ENCODE measurements around the gene TUBB.

The TUBB gene

DNA sequence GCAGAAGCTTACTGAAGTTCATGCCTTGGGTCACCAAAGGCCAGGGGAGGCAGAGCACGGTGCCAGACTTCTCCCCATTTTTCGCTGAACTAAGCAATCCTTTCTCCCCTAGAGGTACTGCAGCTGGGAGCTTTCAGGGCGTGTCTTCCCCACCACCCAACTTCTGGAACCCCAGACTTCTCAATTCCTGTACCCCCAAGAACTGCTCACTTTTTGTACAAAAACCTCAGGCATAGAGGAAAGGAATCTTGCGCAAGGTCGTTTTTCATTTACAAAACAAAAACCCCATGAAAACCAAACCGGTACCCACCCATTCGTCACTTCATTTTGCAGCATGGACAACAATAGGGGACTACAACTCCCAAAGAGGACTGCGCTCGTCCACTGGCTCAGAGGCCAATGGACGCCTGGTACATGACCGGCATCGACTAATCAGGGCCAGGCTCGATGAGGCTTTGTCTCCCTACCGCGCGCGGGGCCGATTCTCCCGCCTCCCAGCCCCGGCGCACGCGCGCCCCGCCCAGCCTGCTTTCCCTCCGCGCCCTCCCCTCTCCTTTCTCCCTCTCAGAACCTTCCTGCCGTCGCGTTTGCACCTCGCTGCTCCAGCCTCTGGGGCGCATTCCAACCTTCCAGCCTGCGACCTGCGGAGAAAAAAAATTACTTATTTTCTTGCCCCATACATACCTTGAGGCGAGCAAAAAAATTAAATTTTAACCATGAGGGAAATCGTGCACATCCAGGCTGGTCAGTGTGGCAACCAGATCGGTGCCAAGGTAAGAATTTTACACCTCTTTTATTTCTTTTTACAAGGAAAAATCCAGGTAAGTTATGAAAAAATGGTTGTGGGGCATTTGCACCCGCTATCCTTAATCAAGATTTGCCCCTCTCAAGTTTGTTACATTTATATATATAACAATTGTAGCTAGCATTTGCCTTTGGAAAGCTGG lies at the start of gene TUBB:
TUBB (plus strand) TSS at position 562 of the 947 bp plus-strand sequence; CDS start at position 717, 155 bp downstream.
- peak; percentile 91 for DNase-seq (ENCODE audit: low spot score)

DNA sequence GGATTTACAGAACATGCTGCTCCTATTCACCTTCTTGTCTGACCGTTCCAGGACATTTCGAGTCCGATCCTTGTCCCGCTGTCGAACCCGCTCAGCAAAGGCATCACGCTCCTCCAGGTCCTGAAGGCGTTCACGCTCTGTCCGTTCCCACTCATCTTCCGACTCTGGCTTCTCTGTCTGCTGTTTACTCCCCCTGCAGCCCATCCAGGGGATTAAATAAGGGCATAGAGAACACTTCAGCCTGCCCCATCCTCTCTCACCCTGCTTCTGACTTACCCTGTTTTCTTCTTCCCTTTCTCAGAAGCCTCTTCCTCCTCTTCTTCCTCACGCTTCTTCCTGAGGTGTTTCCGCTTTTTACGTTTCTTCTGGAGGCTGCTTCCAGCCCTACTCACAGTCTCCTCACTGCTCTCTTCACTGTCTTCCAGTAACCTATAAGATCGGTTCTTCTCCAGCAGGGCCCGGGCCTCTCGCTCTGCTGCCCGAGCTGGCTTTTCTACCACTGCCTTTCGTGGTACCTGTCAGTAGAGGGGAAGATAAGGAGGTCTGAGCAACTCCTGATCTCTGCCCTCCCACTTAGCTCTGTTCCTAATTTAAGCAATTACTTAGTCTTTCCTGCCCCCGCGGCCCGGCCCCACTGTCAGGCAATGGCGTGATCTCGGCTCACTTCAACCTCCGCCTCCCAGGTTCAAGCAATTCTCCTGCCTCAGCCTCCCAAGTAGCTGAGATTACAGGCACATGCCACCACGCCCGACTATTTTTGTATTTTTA lies 49.2 kb upstream of the TUBB start:
- DNase-seq (ENCODE audit: low spot score) = no peak

DNA sequence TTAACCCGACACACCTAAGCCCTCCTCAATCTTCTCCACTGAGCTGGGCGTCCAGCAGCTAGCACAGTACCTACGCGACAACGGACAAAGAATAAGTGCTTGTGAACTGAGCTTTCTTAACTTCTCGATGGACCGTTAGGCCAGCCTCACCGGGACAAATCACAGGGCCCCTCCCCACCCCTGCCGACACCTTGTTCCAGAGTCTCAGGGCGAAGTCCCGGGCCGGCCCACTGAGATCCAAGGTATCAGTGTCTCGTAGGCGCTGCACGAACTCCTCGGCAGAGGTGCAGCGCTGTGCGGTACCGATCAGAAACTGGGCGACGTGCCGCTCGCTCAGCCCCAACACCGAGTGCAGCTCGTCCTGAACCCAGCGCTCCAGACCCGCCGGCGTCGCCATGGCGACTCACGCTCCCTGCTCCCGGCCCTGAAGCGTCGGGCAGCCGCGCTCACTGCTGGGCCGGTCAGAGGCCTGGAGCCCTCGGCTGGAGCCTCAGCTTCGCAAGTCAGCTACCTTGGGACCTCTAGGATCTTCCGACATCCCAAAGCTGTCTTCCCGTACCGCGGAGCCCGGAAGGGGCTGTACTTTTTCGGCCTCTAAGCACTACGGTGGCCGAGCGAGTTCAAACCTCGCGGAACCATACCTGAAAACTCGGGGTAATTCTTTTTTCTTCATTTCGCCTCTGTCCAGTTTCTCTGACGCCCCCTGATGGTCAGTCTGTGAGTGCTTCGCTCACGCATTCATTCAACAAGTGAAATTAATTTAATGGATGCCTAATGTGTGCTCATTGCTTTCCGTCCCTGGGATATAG lies 47.5 kb upstream of the TUBB start, which contains the start of gene DHX16:
DHX16 (minus strand) TSS at position 562 of the 809 bp plus-strand sequence; CDS start at position 397, 165 bp downstream.
- peak; percentile 94 for DNase-seq (ENCODE audit: low spot score)

DNA sequence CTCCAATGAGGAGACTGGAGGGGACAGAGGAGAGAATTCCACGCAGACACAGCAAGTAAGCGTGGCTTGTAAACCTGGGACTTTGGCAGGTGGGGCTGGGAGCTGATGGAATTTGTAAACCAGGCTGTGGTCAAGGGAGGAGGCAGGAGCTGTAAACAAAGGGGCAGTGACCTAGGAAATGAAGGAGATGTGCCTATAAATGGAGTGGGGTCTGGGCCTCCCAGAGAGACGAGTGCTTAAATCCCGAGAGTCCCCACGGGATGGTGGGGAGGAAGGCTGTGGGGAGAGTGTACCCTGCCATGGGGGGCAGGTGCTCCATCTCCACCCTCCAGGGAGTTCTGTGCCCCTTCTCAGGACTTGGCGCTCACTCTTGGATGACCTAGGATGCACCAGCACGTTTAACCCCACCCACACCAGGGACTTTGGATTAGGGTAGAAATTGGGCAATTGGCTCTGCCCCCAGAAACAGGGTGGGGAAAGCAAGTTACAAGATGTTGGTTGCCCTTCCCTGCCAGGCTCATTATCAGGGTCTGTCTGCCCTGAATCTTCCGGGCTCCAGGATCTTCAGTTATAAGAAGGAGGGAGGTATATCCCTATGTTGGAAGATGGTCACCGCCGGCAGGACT lies 43.4 kb upstream of the TUBB start:
- no peak for DNase-seq (ENCODE audit: low spot score)

DNA sequence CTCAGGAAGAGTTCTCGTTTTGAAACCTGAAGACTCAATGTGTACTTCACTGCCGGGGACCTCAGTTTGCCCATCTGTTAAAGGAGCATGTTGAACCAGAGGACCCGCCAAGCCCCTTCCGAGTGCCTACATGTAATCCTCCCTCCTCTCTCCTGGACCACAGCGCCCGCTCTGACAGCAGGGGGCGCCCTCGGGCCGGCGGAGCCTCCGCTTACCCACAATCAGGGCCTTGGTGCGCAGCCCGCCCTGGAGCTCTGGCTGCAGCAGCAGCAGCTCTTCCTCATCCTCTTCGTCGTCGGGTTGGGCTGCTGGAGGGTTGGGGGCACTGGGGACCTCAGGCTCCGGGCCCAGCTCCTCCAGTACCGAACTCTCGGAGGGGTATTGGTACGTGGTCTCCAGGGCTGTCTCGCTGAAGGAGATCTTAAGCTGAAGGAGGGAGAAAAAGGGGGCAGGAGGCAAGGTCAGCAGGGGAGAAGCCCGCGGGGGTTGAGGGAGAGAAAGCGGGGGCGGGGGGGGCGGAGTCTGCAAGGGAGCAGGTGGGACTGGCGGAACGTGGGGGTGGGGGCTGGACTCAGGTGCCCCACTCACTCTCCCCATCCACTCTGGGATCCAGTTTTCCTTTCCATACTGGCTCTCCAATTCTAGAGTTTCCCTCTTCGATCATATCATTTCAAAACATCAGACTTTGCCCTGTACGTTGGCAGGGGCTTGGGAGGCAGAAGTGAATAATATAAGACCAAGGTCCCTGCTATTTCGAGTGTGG lies 41.0 kb upstream of the TUBB start:
- DNase-seq (ENCODE audit: low spot score) = peak; percentile 77

DNA sequence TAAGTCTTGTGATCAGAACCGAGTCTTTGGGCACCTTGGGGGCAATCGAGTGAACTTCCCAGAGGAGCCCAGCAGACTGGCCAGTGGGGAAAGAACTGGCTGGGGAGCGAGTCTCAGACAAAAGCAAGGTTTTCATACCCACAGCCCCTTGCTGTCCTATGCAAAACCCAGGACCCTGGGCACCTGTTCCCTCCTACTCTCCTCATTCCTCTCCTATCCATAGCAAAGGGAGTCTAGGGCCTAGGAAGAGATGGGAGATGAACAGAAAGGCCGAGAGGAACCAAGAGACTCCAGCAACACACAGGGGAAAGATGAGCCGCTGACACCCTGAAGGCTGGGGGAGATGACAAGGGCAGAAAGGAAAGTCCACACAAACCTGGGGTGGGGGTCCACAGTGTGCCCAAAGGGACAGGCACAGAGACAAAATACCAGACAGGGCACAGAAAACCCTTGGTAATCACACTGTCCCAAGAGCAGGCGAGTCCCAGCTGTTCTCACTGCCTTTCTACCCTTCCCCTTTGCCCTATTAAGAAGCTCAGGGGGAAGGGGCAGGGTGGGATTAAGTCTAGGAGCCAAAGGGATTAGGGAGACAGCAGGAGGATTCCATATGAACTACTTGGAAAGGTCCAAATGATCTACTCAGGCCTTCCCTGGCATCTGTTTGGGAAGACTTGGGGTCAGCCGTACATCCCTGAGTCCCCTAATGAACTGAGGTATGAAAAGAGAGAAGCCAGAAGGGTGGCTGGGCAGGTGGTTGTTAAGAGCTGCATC lies 40.2 kb upstream of the TUBB start:
- no peak for DNase-seq (ENCODE audit: low spot score)

DNA sequence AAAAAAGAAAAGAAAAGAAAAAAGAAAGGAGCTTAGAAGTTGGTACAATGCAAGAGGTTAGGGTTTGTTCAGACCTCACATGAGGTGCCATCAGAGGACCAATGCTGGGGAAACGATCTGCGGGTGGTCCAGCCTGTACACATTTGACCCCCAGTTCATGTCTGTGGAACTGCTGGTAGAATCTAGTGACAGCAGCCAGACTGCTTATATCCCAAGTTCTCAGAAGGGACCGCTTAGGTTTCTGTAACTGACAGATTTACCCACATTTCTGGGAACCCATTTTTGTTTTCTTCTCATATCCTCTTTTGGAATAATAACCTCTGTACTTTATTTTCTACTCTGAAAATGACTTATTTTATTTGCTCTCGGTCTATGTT lies 38.4 kb upstream of the TUBB start:
- DNase-seq (ENCODE audit: low spot score) = no peak

DNA sequence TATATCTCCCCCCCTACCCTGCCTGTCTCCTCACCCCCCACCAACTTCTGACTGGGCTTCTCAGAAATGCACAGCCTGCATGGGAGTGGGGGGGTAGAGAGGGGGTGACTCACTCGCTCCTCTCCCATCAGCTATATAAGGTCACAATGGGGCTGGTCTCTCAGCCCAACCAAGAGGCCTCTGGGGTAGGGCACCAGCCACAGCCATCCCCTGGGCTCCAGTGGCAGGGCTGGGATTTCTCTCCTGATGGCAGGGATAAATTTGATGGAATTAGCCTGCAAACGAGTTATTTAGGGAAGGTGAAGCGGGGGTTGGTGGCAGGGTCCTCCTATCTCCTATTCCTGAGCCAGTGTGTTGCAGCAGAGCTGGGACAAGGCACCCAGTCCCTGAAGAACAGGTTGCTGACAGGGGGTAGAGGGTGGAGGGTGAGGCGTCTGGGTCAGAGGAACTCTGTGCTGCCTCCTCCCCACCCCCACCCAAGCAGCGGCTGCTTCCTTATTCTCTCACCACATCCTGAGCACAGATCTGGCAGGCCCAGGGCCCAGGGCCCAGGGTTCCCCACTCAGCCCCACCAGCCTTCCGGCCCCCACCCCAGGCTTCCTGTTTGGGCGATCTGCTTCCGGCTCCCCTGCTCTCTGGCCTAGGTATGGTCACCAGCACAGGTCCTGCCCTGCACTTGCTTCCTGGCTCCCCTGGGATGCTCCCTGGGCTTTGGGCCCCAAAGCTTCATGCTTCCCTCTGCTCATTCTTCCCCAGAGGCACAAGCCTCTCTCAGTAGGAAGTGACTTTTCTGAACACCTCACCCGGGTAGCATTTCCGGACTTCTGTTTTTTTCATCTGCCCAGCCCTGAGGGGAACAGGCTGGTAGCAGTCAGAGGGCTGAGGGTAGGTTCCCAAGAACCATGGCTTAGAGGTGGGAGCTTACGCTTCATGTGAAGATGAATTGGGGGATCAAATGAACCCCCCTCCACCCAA lies 37.7 kb upstream of the TUBB start:
- peak; percentile 90 for DNase-seq (ENCODE audit: low spot score)

DNA sequence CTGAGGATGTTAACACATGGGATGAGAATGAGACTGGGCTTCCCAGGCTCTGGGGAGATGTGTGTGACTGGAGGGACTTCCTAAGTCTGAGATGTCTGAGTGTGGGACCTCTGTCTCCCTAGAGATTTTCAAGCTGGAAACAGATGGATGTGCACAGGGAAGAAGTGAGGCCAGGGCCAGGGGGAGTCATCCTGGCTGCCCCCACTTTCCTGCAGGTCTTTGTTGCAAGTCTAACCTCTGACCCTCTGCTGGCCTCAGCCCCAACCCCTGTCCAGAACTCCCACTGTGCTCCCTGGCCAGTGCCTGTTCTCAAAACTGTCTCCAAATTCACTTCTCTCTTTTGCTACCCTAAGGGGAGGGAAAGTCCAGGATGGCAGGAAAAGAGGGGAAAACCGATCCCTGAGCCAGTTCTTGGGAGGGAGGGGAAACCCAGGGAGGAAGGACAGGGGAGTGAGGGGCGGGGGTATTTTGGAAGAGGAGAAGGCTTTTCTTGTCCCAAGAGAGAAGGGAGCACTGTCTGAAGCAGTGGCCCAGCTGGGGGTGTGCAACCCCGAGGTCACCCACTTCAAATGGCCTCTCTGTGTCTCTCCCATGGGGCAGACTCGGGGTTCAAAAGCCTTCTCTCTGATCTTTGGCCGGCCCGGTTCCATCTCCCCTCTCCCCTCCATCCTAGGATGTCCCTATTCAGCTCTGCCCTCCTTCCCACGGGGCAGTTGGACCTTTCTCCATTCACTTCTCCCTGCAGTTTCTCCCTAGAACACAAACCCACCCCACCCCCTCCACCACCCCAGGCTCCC lies 36.8 kb upstream of the TUBB start:
- no peak for DNase-seq (ENCODE audit: low spot score)

DNA sequence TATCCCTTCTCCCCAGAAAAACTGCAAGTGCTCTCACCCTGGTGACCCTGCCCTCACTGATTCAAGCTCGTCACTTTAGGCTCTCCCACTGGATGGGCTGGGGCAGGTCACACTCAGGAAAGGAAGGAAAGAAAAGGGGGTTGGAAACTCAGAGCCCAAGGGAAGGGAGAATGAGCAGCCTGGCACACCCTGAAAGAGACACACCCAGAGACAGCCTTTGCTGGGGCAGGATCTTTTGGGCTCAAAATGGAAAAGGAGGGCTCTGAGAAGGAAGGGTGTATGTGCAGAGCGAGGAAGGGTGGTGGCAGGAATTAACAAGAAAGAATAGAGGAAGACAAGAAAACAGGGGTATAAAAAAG lies 36.2 kb upstream of the TUBB start:
- no peak for DNase-seq (ENCODE audit: low spot score)

DNA sequence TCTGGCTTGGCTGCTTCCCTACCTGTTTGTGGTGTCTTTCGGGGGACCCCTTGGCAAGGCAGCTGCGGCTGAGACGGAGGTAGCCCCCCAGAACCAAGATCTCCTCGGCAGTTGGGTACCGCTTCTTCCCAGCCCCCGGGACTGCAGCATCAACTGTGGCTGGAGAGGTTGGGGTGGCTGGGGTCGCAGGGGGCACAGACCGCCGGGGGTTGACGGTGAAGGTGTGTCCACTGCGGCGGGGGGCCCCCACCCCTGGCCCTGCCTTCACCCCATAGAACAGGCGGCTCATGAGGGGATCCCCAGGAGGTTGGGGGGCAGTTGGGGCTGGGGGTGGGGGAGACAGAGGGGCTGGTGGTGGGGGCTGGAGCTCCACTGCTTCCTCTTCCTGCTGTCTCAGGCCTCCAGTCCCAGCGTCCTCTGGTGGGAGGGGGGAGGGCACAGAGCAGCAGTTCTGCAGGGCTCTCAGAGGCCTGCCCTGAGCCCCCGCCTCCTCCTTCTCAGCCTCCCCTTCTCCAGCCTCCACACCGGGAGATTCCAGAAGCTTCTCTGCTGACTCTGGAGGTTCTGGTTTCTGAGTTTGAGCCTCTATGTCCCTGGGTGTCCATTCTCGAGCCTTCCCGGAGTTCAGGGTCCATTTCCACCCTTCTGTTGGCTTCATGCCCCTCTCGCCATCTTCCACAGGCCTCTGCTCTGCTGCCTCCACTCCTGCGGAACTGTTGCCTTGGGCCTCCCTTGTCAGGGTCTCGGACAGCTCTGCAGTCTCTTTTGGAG lies 35.6 kb upstream of the TUBB start:
- peak; percentile 2 for DNase-seq (ENCODE audit: low spot score)

DNA sequence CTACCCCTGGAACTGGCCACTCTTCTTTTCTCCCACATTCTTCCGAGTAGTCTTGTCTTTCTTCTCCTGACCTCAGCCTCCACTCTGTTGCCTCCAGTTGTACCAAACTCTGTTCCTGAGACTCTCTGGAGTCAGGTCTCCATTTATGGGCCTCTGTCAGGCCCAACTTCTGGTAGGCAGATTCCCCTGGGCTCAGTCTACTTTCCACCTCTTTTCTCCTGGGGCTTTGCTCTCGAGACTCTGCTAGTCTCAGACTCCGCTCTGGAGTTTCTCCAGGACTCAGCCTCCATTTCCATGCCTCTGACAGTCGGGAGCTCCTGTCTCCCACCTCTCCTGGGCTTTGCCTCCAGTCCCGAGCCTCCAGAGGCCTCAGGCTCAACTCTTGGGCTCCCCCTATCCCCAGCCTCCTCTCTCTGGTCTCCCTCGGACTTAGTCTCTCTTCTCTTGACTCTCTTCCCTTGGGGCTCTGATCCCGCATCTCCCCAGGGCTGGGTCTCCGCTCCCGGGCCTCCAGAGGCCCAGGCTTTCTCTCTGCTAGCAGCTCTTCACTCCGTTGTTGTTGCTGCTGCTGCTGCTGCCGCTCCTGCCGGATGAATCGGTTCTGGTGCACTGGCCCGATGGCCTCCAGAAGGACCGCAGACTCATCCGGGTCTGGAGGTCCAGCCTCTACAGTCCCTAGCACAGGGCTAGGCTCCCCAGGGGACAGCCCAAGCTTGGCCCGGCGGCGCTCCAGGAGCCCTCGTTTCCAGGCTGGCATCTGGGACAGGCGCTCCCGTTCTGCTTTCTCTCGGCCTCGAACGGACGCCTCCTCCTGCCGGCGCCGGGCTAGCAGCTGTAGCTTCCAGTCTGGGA lies 34.8 kb upstream of the TUBB start:
- DNase-seq (ENCODE audit: low spot score) = peak; percentile 18

DNA sequence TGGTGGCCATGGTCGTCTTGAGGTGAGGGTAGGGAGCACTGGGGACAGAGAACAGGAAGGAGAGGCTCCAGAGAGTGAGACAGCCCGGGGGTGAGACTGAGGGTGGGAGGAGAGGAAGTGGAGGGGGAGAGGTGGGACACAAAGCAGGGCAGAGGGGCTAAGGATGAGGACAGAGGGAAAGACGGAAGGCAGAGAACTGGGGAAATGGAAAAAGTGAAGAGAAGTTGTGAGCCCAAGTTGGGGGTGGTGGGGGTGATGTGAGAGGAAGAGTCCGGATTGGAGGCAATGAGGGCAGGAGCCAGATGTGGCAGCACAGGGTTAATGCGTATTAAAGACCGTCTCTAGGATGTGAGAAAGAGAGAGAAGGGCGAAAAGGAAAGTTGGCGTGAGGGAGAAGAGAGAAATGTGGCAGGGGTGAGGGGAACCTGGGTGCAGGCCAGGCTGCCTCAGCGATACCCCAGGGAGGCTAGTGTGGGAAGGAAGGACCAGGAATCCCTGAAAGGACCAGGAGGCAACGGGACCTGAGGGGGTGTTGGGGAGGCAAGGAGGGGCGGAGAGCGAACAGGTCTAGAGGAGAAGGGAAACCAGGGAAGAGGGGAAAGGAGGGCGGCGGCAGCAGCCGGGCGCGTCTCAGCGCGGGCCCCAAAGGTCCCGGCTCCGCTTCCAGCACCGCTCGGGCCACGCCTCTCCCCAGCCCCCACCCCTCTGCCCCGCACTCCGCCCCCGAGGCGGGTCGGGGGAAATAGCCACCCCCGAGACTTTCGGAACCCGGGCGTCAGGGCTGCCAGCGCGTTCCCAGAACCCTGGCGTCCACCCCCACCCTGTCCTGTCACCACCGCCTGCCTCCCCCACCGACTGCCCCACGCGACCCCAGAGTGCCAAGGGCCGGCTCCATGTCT lies 33.9 kb upstream of the TUBB start, which contains the start of gene PPP1R18:
PPP1R18 (minus strand) TSS at position 637 of the 899 bp plus-strand sequence; CDS start at position 10, 627 bp downstream.
- DNase-seq (ENCODE audit: low spot score) = peak; percentile 75

DNA sequence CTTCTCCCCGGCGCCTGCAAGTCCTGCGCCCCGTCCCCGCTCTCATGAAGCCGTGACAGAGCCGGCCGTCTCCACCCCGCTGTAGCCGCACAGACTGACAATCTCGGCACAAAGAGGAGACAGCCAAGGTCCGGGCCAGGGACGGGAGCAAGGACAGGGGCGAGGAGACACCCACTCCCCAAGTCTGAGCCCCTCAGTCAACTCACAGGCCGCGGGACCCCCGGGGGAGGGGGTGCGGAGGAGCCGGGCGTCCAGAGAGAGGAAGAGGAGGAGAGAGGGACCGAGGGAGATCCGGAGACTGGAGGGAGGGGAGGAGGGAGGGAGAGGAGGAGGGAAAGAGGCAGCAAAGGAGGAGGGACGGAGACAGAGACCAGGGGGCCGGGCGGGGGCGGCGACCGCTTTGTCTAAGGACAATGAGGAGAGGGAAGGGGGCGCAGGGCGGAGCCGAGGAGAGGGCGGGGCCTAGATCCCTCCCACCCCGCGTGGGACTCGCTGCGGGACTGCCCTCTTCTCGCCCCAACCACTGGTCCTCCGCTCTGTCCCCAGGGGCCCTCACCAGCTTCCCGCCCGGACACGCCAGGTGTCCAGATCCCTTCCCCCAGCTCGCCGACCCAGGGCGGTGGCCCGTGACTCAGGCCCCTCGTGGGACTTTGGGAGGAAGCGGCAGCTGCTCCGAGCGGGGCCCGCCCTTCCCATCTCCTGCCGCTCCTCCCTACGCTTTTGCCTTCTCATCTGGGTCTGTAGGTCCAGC lies 33.1 kb upstream of the TUBB start:
- peak; percentile 92 for DNase-seq (ENCODE audit: low spot score)

Measured in AG08396 (cell line).